K562 (cell line): ENCODE results near the gene CPOX. TPM values are rescaled to one million over a fixed set of nuclear protein-coding genes. Genes with fewer than 3 reads are reported as not detected.

Experiments used
- ATAC-seq: fragments of 200-7000 bp; cut with Tn5 transposase; 3 replicates; pipeline ENCODE4 v1.9.1; 2020; ENCODE audit warnings: moderate library complexity
- BruUV-seq: library from RNA; stranded (reverse); fragments of 400-500 nt; replicated peaks from 2 replicates; lab custom pipeline; 2021; lab: Mats Ljungman, UMichigan
- CTCF ChIA-PET: fragments of 300-600 bp; formaldehyde crosslinking; extraction: SDS; loops from one replicate; lab custom pipeline; 2021; ENCODE audit warnings: low intra/inter-chr PET ratio; lab: Yijun Ruan, JAX
- POLR2A ChIA-PET: fragments of 300-600, 350-650 bp; sonication (Branson Sonifier 250); formaldehyde crosslinking; extraction: SDS; loops from one replicate; lab custom pipeline; 2021; ENCODE audit warnings: antibody characterized with exemption, inconsistent platforms; lab: Yijun Ruan, JAX
- DNase-seq, 4 experiments: peaks; one replicate each; pipeline versions ENCODE4 v3.0.0 to v3.0.0-alpha.2; 2011 to 2018; ENCODE audit warnings: low spot score in 3 of 4, mixed read lengths in 3 of 4; ENCODE audit errors: extremely low read depth in 1 of 4
- FAIRE-seq: peaks from 2 replicates; lab custom pipeline; 2011; peaks lifted over from hg19 to GRCh38; lab: Jason Lieb, UNC
- H2AFZ ChIP-seq: 2 replicates; pipeline ENCODE4 v1.6.0; 2011; ENCODE audit warnings: low read depth, low read length, control low read depth, inconsistent platforms
- H3K27ac ChIP-seq: fragments of 200-600 bp; 3 replicates; pipeline ENCODE4 v1.8.0; 2011; ENCODE audit warnings: low read depth, mild to moderate bottlenecking, control low read depth, inconsistent platforms, low read length, moderate library complexity, mixed read lengths; ENCODE audit errors: extremely low read depth
- H3K27me3 ChIP-seq, 2 experiments: fragments of 300-600 bp in 1 of 2; 2 replicates in 1 of 2; 3 replicates in 1 of 2; pipeline versions ENCODE4 v1.6.0 to v1.8.0; 2011; ENCODE audit warnings: inconsistent platforms in 2 of 2, low read length in 2 of 2, mild to moderate bottlenecking in 1 of 2, mixed read lengths in 1 of 2, moderate library complexity in 1 of 2; ENCODE audit not compliant: control insufficient read depth in 2 of 2, insufficient read depth in 2 of 2
- H3K36me3 ChIP-seq: fragments of 300-600 bp; 3 replicates; pipeline ENCODE4 v1.8.0; 2011; ENCODE audit warnings: mild to moderate bottlenecking, low read length, inconsistent platforms; ENCODE audit not compliant: control insufficient read depth, insufficient read depth
- H3K4me1 ChIP-seq, 2 experiments: fragments of 200-600 bp in 1 of 2; replicated peaks in 1 of 2; 2 replicates in 1 of 2; 3 replicates in 1 of 2; pipeline versions ENCODE4 v1.5.1 to v1.8.0; 2011; ENCODE audit warnings: inconsistent platforms in 2 of 2, low read length in 2 of 2, mild to moderate bottlenecking in 1 of 2, mixed read lengths in 1 of 2, moderate library complexity in 1 of 2; ENCODE audit not compliant: control insufficient read depth in 2 of 2, insufficient read depth in 2 of 2
- H3K4me2 ChIP-seq: 2 replicates; pipeline ENCODE4 v1.6.1; 2011; ENCODE audit warnings: low read length, control low read depth, inconsistent platforms, mixed read lengths; ENCODE audit not compliant: insufficient read depth
- H3K4me3 ChIP-seq: fragments of 200-600 bp; sonication (generic), shearing (Covaris generic); 2 replicates; pipeline ENCODE4 v1.5.1; 2016; ENCODE audit warnings: control low read depth, inconsistent platforms
- H3K79me2 ChIP-seq: fragments of 200-600 bp; 3 replicates; pipeline ENCODE4 v1.8.0; 2011; ENCODE audit warnings: low read length, inconsistent platforms; ENCODE audit not compliant: control insufficient read depth, insufficient read depth
- H3K9ac ChIP-seq, 2 experiments: 2 replicates each; pipeline versions ENCODE4 v1.6.0 to v1.6.1; 2011; ENCODE audit warnings: low read depth in 2 of 2, low read length in 2 of 2, control low read depth in 1 of 2, inconsistent platforms in 1 of 2, mild to moderate bottlenecking in 1 of 2, mixed read lengths in 1 of 2; ENCODE audit not compliant: insufficient read depth in 1 of 2
- H3K9me1 ChIP-seq: one replicate; pipeline ENCODE4 v1.6.0; 2011; ENCODE audit warnings: inconsistent platforms, mild to moderate bottlenecking, low read length, moderate library complexity; ENCODE audit not compliant: control insufficient read depth, insufficient read depth
- H3K9me3 ChIP-seq: replicated peaks from 2 replicates; pipeline ENCODE4 v1.5.1; 2011; ENCODE audit warnings: low read depth, low read length, inconsistent platforms; ENCODE audit not compliant: control insufficient read depth, insufficient read depth
- H4K20me1 ChIP-seq: replicated peaks from 2 replicates; pipeline ENCODE4 v1.6.1; 2011; ENCODE audit warnings: low read length, inconsistent platforms, mixed read lengths; ENCODE audit not compliant: control insufficient read depth, insufficient read depth
- E2F3 ChIP-seq: fragments of 250-450 bp; sonication (Bioruptor Pico); IDR thresholded peaks from 2 replicates; pipeline ENCODE4 v1.4.0; 2020; ENCODE audit warnings: mild to moderate bottlenecking
- MECOM ChIP-seq: fragments of 250-450 bp; sonication (Bioruptor Pico); IDR thresholded peaks from 2 replicates; pipeline ENCODE4 v1.8.0; 2022; ENCODE audit warnings: inconsistent platforms
- POLR3G ChIP-seq: IDR thresholded peaks from 2 replicates; pipeline ENCODE4 v1.6.1; 2011; ENCODE audit not compliant: insufficient read length, insufficient replicate concordance; ENCODE audit errors: extremely low read depth
- RAD21 ChIP-seq, 2 experiments: fragments of 250-450 bp in 1 of 2; fragments of 450-650 bp in 1 of 2; sonication (Bioruptor Pico) in 1 of 2; formaldehyde crosslinking in 1 of 2; IDR thresholded peaks in 1 of 2; conservative IDR thresholded peaks in 1 of 2; 2 replicates each; pipeline versions ENCODE4 v1.4.0 to v1.8.0; 2020 to 2022; ENCODE audit warnings: mild to moderate bottlenecking in 2 of 2, moderate library complexity in 1 of 2
- SAFB ChIP-seq: fragments of 200-400 bp; formaldehyde crosslinking; IDR thresholded peaks from 2 replicates; pipeline ENCODE4 v1.6.1; 2017; ENCODE audit warnings: low read depth, low read length, borderline replicate concordance
- SIN3A ChIP-seq, 2 experiments: fragments of 150-350 bp in 1 of 2; IDR thresholded peaks; 2 replicates each; pipeline ENCODE4 v1.6.1; 2011 to 2016; ENCODE audit warnings: borderline replicate concordance in 2 of 2, low read depth in 2 of 2, low read length in 2 of 2, mild to moderate bottlenecking in 2 of 2, moderate library complexity in 2 of 2; ENCODE audit not compliant: control insufficient read depth in 1 of 2
- SMAD1 ChIP-seq: fragments of 150-350 bp; IDR thresholded peaks from 2 replicates; pipeline ENCODE4 v1.6.1; 2014; ENCODE audit warnings: low read length, low read depth; ENCODE audit not compliant: partially characterized antibody
- ZNF830 ChIP-seq: fragments of 250-450 bp; sonication (Bioruptor Pico); IDR thresholded peaks from 2 replicates; pipeline ENCODE4 v1.5.0; 2021; ENCODE audit warnings: mild to moderate bottlenecking
- WGBS: fragments of 100-300 bp; shearing (Covaris generic); methylation state at CpG from one replicate; pipeline ENCODE4 v1.1.6; 2016; ENCODE audit warnings: low coverage, mixed read lengths; ENCODE audit not compliant: insufficient coverage; ENCODE audit errors: missing lambda C conversion rate; 5-methylcytosine and 5-hydroxymethylcytosine counted together
- in situ Hi-C: fragments of 300-500 bp; cut with MboI; formaldehyde crosslinking; loops from 4 replicates; pipeline ENCODE4 v1.15.0; 2018; ENCODE audit warnings: inconsistent platforms, mixed read lengths
- intact Hi-C: fragments of 100-400 bp; cut with micrococcal nuclease; formaldehyde crosslinking; loops from 2 replicates; pipeline ENCODE4 v1.14.2; 2022
- polyA plus RNA-seq, 8 experiments: library from polyadenylated mRNA; depleted of rRNA in 4 of 8; stranded (reverse) in 5 of 8; unstranded in 3 of 8; fragments of >200 nt; fragmentation: Nextera tagmentation in 2 of 8; fragmentation: Illumina TruSeq in 1 of 8; extraction: Ambion mirVana in 2 of 8; extraction: Trizol in 1 of 8; gene quantifications; 2 replicates each; pipeline versions ENCODE4 v1.2.1 to v1.2.3, GENCODE V29; 2011 to 2014; ENCODE audit warnings: inconsistent platforms in 1 of 8, missing spikeins in 1 of 8
- total RNA-seq, 7 experiments: library from RNA; depleted of rRNA in 6 of 7; stranded (reverse); fragments of >200 nt in 6 of 7; fragmentation: Illumina TruSeq in 2 of 7; extraction: Trizol in 2 of 7; gene quantifications; 2 replicates each; pipeline versions ENCODE4 v1.2.1 to v1.2.3, GENCODE V29; 2011 to 2021; ENCODE audit warnings: low replicate concordance in 1 of 7
- TF ChIP-seq, protein P1 (sequence below): fragments of 450-650 bp; IDR thresholded peaks from 2 replicates; pipeline ENCODE4 v1.6.1; 2018; ENCODE audit warnings: mild to moderate bottlenecking, low read depth; ENCODE audit not compliant: partially characterized antibody
- TF ChIP-seq, protein P2 (sequence below), 2 experiments: fragments of 450-650 bp; formaldehyde crosslinking in 1 of 2; IDR thresholded peaks; 2 replicates each; pipeline versions ENCODE4 v1.4.0 to v1.6.1; 2014 to 2020; ENCODE audit warnings: mild to moderate bottlenecking in 2 of 2, borderline replicate concordance in 1 of 2, low read depth in 1 of 2

CPOX gene
- total and polyA plus RNA-seq, 9 of the 15 experiments (the other 6 are each of a cell fraction or from before 2014, with no cell fraction given), result 14.6 to 82.1 (median 24.8) TPM

DNA sequence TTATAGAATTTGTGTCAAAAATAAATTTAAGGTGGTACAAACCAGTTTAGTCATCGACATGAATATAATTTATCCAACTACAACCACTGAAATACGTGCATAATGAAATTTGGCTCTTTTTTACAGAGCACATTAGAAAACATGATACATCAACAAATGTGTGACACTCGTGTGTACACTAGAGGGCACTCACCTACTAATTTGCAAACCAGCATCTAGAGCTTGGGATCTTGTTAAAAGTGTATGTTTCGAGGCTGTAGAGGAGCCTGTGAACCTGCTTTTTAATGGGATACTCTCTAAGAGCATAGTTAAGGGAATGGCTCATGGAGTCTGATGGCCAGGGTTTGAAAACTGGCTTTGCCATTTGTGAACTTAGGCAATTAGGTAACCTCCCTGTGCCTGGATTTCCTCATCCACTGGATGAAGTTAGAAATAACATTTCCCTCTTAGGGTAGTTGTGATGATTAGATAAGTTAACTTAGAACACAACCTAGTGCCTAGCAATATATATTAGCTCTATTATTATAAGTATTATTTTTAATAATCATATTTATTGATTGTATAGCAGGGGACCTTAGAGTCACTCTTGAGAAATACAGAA lies 8.8 kb upstream of the CPOX start:
- CTCF ChIA-PET, result interaction anchor here (1.1 to 2.1 kb wide), 2 partner anchors 210 to 392 kb away, joined by 4 to 15 read pairs; no protein-coding TSS in a partner anchor
- Histone ChIP-seq H3K79me2 (no peaks in the 10 kb centered on the region), H3K27ac (no peak overlapping the region), H3K36me3 (no peaks in the 10 kb centered on the region), H3K9me1 (no peaks in the 10 kb centered on the region), H2AFZ (no peak overlapping the region), H3K4me3 (no peak overlapping the region), H3K27me3 (no peaks in the 10 kb centered on the region), H3K4me1 (peaks cover 0 to 1% of the 10 kb centered on the region in 2 experiments; a peak in 2 of 5 replicates), H3K4me2 (no peak overlapping the region), H4K20me1 (no peaks in the 10 kb centered on the region), H3K9me3 (no peaks in the 10 kb centered on the region; the same call in 1 of the 2 replicates), H3K9ac (no peak overlapping the region)
- no TSS peak for BruUV-seq
- ATAC-seq, result peak; percentile 90
- intact Hi-C loops (loop anchor here (1.0 to 2.0 kb wide), 2 partner anchors 210 to 393 kb away; no protein-coding TSS in a partner anchor), in situ Hi-C loops (loop anchor here (5.0 kb wide), 1 partner anchor 210 kb away; no protein-coding TSS in a partner anchor)
- WGBS, result 11% methylated on average over 4 of the region's 4 CpGs
- POLR2A ChIA-PET, result interaction anchor here (0.7 to 1.2 kb wide), 3 partner anchors 11 to 94 kb away, joined by 3 to 4 read pairs (median 3); no protein-coding TSS in a partner anchor
- FAIRE-seq, result peak; percentile 87
- DNase-seq, result peak; percentile 22 to 57 (median 38)
- TF ChIP-seq SAFB (no peak), RAD21 (CRISPR knock-in tag; conservative IDR thresholded peaks at IDR 0.05 in 1 of 2, IDR thresholded peaks at IDR 0.05 in 1 of 2) (peak; percentile 66 to 82), MECOM (CRISPR knock-in tag) (no peak), E2F3 (no peak), SIN3A (IDR thresholded peaks at IDR 0.05; ENCODE audit: borderline replicate concordance in 2 of 2, control insufficient read depth in 1 of 2, low read depth in 2 of 2, low read length in 2 of 2) (no peak), SMAD1 (no peak), ZNF830 (CRISPR knock-in tag) (no peak), POLR3G (no peak)
- TF ChIP-seq, protein P1, sequence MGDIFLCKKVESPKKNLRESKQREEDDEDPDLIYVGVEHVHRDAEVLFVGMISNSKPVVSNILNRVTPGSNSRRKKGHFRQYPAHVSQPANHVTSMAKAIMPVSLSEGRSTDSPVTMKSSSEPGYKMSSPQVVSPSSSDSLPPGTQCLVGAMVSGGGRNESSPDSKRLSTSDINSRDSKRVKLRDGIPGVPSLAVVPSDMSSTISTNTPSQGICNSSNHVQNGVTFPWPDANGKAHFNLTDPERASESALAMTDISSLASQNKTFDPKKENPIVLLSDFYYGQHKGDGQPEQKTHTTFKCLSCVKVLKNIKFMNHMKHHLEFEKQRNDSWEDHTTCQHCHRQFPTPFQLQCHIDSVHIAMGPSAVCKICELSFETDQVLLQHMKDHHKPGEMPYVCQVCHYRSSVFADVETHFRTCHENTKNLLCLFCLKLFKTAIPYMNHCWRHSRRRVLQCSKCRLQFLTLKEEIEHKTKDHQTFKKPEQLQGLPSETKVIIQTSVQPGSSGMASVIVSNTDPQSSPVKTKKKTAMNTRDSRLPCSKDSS, result no peak
- TF ChIP-seq, protein P2, sequence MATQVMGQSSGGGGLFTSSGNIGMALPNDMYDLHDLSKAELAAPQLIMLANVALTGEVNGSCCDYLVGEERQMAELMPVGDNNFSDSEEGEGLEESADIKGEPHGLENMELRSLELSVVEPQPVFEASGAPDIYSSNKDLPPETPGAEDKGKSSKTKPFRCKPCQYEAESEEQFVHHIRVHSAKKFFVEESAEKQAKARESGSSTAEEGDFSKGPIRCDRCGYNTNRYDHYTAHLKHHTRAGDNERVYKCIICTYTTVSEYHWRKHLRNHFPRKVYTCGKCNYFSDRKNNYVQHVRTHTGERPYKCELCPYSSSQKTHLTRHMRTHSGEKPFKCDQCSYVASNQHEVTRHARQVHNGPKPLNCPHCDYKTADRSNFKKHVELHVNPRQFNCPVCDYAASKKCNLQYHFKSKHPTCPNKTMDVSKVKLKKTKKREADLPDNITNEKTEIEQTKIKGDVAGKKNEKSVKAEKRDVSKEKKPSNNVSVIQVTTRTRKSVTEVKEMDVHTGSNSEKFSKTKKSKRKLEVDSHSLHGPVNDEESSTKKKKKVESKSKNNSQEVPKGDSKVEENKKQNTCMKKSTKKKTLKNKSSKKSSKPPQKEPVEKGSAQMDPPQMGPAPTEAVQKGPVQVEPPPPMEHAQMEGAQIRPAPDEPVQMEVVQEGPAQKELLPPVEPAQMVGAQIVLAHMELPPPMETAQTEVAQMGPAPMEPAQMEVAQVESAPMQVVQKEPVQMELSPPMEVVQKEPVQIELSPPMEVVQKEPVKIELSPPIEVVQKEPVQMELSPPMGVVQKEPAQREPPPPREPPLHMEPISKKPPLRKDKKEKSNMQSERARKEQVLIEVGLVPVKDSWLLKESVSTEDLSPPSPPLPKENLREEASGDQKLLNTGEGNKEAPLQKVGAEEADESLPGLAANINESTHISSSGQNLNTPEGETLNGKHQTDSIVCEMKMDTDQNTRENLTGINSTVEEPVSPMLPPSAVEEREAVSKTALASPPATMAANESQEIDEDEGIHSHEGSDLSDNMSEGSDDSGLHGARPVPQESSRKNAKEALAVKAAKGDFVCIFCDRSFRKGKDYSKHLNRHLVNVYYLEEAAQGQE (IDR thresholded peaks at IDR 0.05; ENCODE audit: borderline replicate concordance), result peak; percentile 61; the same call in 1 of the 2 replicates
- TF ChIP-seq, protein P2 (CRISPR knock-in tag; IDR thresholded peaks at IDR 0.05; ENCODE audit: low read depth), result no peak
